Tibial nerve (tissue), 4 donors: Measurements from ENCODE around the gene MANBA. TPM values are rescaled to one million over a fixed set of nuclear protein-coding genes. Genes with fewer than 3 reads are reported as not detected.

Source experiments
- DNase-seq, 2 donors: peaks; one replicate each; pipeline ENCODE4 v3.0.0-alpha.2; 2019; ENCODE audit warnings: low spot score in 2 of 2
- H3K27ac ChIP-seq, 4 donors: fragments of 200-600 bp; sonication (generic) in 3 of 4; one replicate each; pipeline ENCODE4 v1.5.1; 2017 to 2019; ENCODE audit warnings: mild to moderate bottlenecking in 1 of 4
- H3K27me3 ChIP-seq, 2 donors: fragments of 200-600 bp; sonication (generic) in 1 of 2; one replicate each; pipeline versions ENCODE4 v1.5.1 to v1.6.0; 2017 to 2019
- H3K36me3 ChIP-seq, 3 donors: fragments of 200-600 bp; sonication (generic); one replicate each; pipeline ENCODE4 v1.5.1; 2018 to 2019
- H3K4me1 ChIP-seq, 4 donors: fragments of 200-600 bp; sonication (generic) in 3 of 4; one replicate each; pipeline ENCODE4 v1.5.1; 2017 to 2019
- H3K4me3 ChIP-seq, 4 donors: fragments of 200-600 bp; sonication (generic) in 3 of 4; one replicate each; pipeline ENCODE4 v1.5.1; 2017 to 2019; ENCODE audit warnings: mild to moderate bottlenecking in 1 of 4, moderate library complexity in 1 of 4
- H3K9me3 ChIP-seq, 4 donors: fragments of 200-600 bp; sonication (generic) in 3 of 4; one replicate each; pipeline ENCODE4 v1.5.1; 2017 to 2019
- EP300 ChIP-seq, 2 donors: sonication (generic); formaldehyde crosslinking; IDR thresholded peaks; one replicate each; pipeline ENCODE4 v1.6.1; 2017; ENCODE audit warnings: antibody characterized with exemption in 2 of 2, mild to moderate bottlenecking in 1 of 2
- POLR2A ChIP-seq, 2 donors: fragments of 450-650 bp; IDR thresholded peaks; one replicate each; pipeline ENCODE4 v1.6.1; 2017; ENCODE audit warnings: antibody characterized with exemption in 2 of 2, mild to moderate bottlenecking in 2 of 2, moderate library complexity in 2 of 2
- WGBS, 2 donors: methylation state at CpG; one replicate each; pipeline ENCODE4 v1.1.5; 2018; 5-methylcytosine and 5-hydroxymethylcytosine counted together
- total RNA-seq, 4 donors: library from RNA; depleted of rRNA; stranded (reverse); fragments of >200 nt; gene quantifications; one replicate each; pipeline ENCODE4 v1.1.0, GENCODE V29; 2016
- TF ChIP-seq, protein P1 (sequence below), 5 experiments: fragments of 200-600 bp in 3 of 5; fragments of 450-650 bp in 2 of 5; sonication (generic) in 3 of 5; IDR thresholded peaks; one replicate each; pipeline ENCODE4 v1.5.1; 2016 to 2019; ENCODE audit warnings: antibody characterized with exemption in 5 of 5, mild to moderate bottlenecking in 3 of 5, moderate library complexity in 2 of 5

Gene MANBA
- total RNA-seq, 4 donors from 2014 or later, result 26.1 to 38.1 (median 31.9) TPM

DNA sequence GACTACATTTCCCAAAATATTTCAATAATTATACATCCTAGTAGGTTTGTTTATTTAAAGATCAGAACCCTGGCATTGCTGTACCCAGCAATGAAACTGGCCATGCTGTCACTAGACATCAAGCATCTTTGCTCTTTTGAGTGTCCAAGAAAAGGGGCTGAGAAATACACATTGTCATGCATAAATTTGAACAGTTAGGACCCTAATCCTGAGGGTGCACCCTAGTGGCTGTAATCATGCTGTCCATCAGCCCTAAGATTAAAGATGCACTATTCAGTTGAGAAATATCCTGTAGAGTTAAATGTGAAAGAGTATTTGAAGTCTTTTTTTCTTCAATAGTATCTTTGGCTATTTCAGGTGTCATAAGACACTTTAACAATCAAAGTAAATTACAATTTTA is 150.8 kb downstream of the MANBA start:
- H3K4me3 ChIP-seq, result no peak overlapping the region
- no peak for TF ChIP-seq POLR2A (IDR thresholded peaks at IDR 0.05)
- TF ChIP-seq EP300 (IDR thresholded peaks at IDR 0.05), result no peak
- TF ChIP-seq, protein P1, sequence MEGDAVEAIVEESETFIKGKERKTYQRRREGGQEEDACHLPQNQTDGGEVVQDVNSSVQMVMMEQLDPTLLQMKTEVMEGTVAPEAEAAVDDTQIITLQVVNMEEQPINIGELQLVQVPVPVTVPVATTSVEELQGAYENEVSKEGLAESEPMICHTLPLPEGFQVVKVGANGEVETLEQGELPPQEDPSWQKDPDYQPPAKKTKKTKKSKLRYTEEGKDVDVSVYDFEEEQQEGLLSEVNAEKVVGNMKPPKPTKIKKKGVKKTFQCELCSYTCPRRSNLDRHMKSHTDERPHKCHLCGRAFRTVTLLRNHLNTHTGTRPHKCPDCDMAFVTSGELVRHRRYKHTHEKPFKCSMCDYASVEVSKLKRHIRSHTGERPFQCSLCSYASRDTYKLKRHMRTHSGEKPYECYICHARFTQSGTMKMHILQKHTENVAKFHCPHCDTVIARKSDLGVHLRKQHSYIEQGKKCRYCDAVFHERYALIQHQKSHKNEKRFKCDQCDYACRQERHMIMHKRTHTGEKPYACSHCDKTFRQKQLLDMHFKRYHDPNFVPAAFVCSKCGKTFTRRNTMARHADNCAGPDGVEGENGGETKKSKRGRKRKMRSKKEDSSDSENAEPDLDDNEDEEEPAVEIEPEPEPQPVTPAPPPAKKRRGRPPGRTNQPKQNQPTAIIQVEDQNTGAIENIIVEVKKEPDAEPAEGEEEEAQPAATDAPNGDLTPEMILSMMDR (IDR thresholded peaks at IDR 0.05), result peak in 1 of 5 experiments; percentile 16
- no peaks in the 10 kb centered on the region for H3K4me1 ChIP-seq
- H3K27me3 ChIP-seq, result no peaks in the 10 kb centered on the region
- no peak overlapping the region for H3K27ac ChIP-seq
- H3K9me3 ChIP-seq, result no peaks in the 10 kb centered on the region
- no peak for DNase-seq
- peaks cover 0 to 84% (median 16%) of the 10 kb centered on the region in 3 donors for H3K36me3 ChIP-seq

DNA sequence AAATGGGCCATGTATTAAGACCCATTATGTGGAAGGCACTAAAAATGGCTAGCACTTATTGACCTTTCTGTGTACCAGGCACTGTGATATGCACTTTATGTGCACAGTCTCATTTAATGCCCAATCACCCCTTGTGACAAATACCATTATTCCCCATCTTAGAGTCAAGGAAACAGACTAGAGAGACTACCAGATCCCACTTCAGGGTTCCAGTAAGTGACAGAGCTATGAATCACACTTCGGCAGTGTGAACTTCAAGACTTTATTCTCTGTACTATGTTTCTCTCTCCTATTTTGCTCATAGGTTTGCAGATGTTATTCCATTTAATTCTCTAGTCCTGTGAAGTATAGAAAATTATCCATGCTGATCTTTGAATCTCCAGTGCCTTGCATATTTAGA is 152.6 kb downstream of the MANBA start:
- Histone ChIP-seq H3K36me3 (peaks cover 0 to 81% (median 16%) of the 10 kb centered on the region in 3 donors), H3K27ac (no peak overlapping the region), H3K9me3 (no peaks in the 10 kb centered on the region), H3K4me3 (no peak overlapping the region), H3K27me3 (no peaks in the 10 kb centered on the region), H3K4me1 (no peaks in the 10 kb centered on the region)
- 83 to 89% methylated on average over 1 of the region's 1 CpG for WGBS, 2 donors
- TF ChIP-seq, protein P1 (IDR thresholded peaks at IDR 0.05), result no peak
- TF ChIP-seq EP300 (IDR thresholded peaks at IDR 0.05) (no peak), POLR2A (IDR thresholded peaks at IDR 0.05) (no peak)
- DNase-seq, result no peak

DNA sequence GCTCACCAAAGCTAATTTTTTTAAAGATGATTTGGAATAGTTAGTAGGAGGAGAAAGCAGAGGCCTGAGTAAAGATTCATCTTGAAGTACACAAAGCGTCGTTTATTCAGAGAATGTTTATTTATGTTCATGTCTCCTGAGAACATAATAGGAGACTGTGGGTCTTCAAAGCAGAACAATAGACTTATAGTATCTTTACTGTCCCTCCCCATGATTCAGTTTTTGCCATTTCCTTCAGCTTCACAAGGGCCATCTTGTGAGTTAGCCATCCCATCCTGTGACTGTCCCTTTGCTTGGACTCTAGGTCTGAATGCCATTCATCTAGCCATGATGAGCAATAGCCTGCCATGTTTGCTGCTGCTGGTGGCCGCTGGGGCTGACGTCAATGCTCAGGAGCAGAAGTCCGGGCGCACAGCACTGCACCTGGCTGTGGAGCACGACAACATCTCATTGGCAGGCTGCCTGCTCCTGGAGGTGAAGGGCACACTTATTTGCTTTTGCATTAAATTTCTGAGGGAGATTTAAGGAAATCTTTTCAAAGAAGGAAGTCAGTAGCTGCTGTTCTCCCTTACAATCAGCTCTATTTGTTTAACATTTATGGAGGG is 153.8 kb downstream of the MANBA start:
- 60 to 63% methylated on average over 7 of the region's 7 CpGs for WGBS, 2 donors
- peaks cover 0 to 81% (median 16%) of the 10 kb centered on the region in 3 donors for H3K36me3 ChIP-seq
- H3K4me3 ChIP-seq, result no peak overlapping the region

DNA sequence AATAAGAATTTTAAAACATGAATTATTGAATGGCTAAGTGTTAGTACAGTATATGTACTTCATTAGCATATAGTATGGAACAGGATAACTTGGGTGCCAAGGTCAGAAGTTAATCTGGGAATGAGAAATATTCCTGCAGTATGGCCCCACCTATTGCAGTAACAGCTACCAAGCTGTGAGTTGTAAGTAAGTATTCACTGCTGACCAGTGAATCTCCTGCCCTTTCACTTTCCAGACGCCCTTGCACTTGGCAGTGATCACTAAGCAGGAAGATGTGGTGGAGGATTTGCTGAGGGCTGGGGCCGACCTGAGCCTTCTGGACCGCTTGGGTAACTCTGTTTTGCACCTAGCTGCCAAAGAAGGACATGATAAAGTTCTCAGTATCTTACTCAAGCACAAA is 154.5 kb downstream of the MANBA start:
- WGBS, 2 donors, result 63 to 72% methylated on average over 3 of the region's 3 CpGs
- Histone ChIP-seq H3K27ac (no peak overlapping the region), H3K4me3 (no peak overlapping the region), H3K27me3 (no peaks in the 10 kb centered on the region), H3K4me1 (no peaks in the 10 kb centered on the region), H3K36me3 (peaks cover 0 to 81% (median 11%) of the 10 kb centered on the region in 3 donors), H3K9me3 (no peaks in the 10 kb centered on the region)
- DNase-seq, result no peak
- TF ChIP-seq POLR2A (IDR thresholded peaks at IDR 0.05), result no peak
- TF ChIP-seq, protein P1 (IDR thresholded peaks at IDR 0.05), result no peak
- TF ChIP-seq EP300 (IDR thresholded peaks at IDR 0.05), result no peak

More for the DNA sequence above, 153.8 kb downstream of the MANBA start:
- Histone ChIP-seq H3K4me1 (no peaks in the 10 kb centered on the region), H3K27ac (no peak overlapping the region), H3K9me3 (no peaks in the 10 kb centered on the region), H3K27me3 (no peaks in the 10 kb centered on the region)
- TF ChIP-seq POLR2A (IDR thresholded peaks at IDR 0.05) (no peak), EP300 (IDR thresholded peaks at IDR 0.05) (no peak)
- TF ChIP-seq, protein P1 (IDR thresholded peaks at IDR 0.05), result no peak
- DNase-seq, result no peak

DNA sequence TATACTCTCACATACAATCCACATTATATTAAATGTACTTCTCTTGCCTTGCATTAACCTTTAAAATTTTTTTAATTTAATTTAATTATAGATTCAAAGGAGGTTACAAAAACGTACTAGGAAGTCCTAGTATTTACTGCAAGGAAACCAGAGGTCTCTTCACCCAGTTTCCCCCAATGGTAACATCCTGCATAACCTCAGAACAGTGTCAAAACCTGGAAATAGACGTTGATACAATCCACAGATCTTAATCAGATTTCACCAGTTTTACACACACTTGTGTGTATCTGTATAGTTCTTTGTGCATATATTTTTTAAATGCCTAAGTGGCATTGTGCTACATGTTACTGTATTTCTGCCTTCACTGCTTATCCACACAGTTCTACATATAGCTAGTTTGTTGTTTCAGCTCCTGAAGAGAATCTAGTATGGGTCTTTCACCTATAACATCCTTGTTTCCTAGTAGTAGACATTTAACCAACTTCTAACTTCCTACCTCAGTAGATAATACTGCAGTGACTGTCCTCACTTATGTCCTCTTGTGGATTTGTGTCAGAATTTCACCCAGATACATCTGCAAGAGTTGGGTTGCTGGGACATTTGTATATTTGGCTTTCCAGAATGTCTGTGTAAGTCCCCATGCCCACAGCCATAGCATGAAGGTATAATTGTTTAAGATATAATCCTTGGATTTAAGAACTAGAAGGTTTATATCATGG is 156.4 kb downstream of the MANBA start:
- TF ChIP-seq POLR2A (IDR thresholded peaks at IDR 0.05) (no peak), EP300 (IDR thresholded peaks at IDR 0.05) (no peak)
- TF ChIP-seq, protein P1 (IDR thresholded peaks at IDR 0.05), result no peak

More for the DNA sequence above, 156.4 kb downstream of the MANBA start:
- WGBS, 2 donors, result 71 to 79% methylated on average over 2 of the region's 2 CpGs
- peaks cover 0 to 82% (median 6%) of the 10 kb centered on the region in 3 donors for H3K36me3 ChIP-seq
- H3K27me3 ChIP-seq, result no peaks in the 10 kb centered on the region
- no peaks in the 10 kb centered on the region for H3K9me3 ChIP-seq
- DNase-seq, result no peak
- no peak overlapping the region for H3K4me3 ChIP-seq
- no peaks in the 10 kb centered on the region for H3K4me1 ChIP-seq
- H3K27ac ChIP-seq, result no peak overlapping the region
